HEK293T (cell line): ENCODE measurements around the gene NUDT17.

Source experiments
- BHLHE40 ChIP-seq: fragments of 450-650 bp; IDR thresholded peaks from 2 replicates; pipeline ENCODE4 v1.6.1; 2016; ENCODE audit warnings: mild to moderate bottlenecking, moderate library complexity, borderline replicate concordance
- CTBP1 ChIP-seq: fragments of 450-650 bp; IDR thresholded peaks from 2 replicates; pipeline ENCODE4 v1.6.1; 2016; ENCODE audit warnings: borderline replicate concordance
- ELF4 ChIP-seq: fragments of 450-650 bp; IDR thresholded peaks from 2 replicates; pipeline ENCODE4 v1.6.1; 2017; ENCODE audit warnings: antibody characterized with exemption
- FOXA1 ChIP-seq: fragments of 450-650 bp; IDR thresholded peaks from 2 replicates; pipeline ENCODE4 v1.6.1; 2016; ENCODE audit warnings: mild to moderate bottlenecking
- HDGF ChIP-seq: fragments of 450-650 bp; IDR thresholded peaks from 2 replicates; pipeline ENCODE4 v1.6.1; 2017; ENCODE audit warnings: antibody characterized with exemption, borderline replicate concordance
- TF ChIP-seq, protein P1 (sequence below): fragments of 450-650 bp; IDR thresholded peaks from 2 replicates; pipeline ENCODE4 v1.6.1; 2016

DNA sequence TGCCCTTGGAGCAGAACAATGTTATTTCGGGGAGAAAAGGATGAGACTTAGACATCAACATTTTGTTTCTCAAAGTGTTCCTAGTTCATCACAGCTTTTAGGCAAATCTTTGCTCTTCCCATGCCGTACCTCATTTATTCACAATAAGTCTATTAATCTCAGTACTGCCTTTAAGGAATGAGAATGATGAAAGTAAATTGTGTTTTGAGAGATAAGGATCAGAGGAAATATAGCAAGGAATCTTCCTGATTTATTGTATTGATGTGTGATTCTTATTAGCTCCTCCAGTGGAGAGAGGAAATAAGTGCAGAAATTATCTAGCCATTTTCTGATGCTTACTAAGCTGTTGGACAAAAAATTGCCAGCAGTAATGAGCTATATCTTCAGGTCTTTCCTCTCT lies 19.4 kb upstream of the NUDT17 start:
- TF ChIP-seq ELF4, result no peak
- TF ChIP-seq FOXA1, result no peak
- no peak for TF ChIP-seq BHLHE40
- no peak for TF ChIP-seq HDGF
- no peak for TF ChIP-seq CTBP1
- TF ChIP-seq, protein P1, sequence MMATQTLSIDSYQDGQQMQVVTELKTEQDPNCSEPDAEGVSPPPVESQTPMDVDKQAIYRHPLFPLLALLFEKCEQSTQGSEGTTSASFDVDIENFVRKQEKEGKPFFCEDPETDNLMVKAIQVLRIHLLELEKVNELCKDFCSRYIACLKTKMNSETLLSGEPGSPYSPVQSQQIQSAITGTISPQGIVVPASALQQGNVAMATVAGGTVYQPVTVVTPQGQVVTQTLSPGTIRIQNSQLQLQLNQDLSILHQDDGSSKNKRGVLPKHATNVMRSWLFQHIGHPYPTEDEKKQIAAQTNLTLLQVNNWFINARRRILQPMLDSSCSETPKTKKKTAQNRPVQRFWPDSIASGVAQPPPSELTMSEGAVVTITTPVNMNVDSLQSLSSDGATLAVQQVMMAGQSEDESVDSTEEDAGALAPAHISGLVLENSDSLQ, result no peak
